SIG-M5 (cell line): Measurements from ENCODE around the gene ANGPTL4.
"Not testable (repeated sequence)": the region's sequence is repeated elsewhere in the genome, so short reads cannot be mapped to it uniquely, and the experiment has no call there.

Experiments used
- DNase-seq: peaks from one replicate; lab custom pipeline; 2025; lab: John Stamatoyannopoulos, UW

The ANGPTL4 gene

DNA sequence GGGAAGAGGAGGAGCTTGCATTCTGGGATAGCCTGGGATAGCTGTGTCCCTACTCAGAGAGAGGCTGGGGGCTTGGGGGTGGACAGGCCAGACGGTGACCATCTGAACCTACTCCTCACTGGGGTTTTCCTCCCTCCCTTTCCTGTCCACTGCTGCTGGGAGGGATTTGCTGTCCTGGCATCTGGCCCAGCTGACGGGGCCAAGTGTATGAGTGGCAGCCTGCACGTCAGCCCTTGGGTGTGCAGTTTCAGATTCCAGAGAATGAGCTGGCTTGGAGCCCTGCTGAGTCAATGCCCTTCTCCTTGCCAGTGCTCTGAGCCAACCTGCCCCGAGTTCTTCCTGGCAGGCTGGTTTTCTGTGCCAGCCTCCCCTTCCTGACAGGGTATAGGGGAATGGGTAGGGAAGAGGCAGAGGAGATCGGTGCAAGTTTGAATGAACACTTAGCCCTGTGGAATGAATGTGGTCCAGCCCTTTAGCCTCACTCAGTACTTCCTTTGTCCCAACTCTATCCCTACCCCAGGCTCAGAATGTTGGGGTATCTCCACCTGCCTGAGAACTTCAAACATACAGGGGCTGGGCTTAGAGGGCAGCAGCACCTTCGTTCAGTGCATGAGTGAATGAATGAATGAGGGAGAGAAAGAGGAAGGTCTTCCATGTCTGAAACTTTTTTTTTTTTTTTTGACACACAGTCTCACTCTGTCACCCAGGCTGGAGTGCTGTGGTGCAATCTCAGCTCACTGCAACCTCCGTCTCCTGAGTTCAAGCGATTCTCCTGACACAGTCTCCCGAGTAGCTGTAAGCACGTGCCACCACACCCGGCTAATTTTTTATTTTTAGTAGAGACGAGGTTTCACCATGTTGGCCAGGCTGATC lies 1.8 kb upstream of the ANGPTL4 start:
- no peak for DNase-seq

DNA sequence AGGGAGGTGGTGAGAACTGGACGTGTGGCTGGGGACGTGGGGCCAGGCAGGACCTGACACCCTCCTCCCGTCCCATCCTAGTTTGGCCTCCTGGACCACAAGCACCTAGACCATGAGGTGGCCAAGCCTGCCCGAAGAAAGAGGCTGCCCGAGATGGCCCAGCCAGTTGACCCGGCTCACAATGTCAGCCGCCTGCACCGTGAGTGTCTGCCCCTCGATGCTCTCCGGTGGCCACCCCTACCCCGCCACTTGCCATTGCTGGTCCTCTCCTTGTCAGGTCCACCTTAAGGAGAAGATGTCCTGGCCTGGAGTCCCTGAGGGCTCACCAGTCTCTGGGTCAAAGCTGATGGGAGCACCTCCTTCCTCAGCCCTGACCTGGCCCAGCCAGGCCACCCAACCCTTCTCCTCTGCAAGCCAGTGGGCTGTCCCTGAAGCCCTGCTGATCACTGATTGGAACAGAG lies 2.2 kb downstream of the ANGPTL4 start:
- DNase-seq: no peak

DNA sequence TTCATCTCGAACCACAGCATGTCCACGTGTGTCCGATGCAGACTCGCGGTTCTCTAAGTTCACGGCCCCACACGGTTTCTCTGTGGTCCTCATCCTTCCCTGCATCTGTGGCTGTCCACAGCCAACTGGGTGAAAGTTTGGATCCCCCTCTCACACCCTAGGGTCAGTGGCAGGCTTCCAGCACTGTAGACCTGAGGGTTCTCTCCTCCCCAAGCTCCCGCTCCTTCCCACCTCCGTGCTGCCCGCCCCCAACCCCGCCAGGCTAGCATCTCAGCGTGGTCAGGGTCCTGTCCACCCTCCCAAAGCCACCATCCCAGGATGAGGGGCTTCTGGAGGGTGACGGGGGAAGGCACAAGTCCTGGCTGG lies 3.0 kb downstream of the ANGPTL4 start:
- no peak for DNase-seq

DNA sequence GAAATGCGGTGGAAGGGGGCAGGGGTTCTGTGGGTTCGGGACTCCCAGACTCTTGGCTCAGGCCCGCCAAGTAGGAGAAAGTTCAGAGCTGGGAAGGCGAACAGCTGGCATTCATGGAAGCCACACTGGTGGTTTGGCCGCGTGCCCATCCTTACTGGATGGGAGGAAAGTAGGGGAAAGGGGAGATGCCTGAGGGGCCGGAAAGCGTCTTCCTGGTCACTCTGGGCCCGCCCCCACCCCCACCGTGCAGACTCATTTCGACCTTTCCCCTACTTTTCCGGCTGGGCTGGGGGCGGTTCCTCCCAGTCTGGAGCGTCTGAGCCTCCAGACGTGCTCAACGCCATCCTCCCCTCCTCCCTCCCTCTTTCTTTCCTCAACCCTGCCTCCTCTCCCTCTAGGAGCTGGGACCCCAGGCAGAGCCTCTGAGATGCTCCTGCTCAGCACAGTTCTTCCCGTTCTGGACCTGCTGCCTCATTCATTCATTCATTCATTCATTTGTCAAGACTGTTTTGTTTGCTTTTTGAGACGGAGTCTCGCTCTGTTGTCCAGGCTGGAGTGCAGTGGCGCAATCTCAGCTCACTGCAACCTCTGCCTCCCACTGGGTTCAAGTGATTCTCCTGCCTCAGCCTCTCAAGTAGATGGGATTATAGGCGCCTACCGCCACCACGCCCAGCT lies 3.5 kb downstream of the ANGPTL4 start:
- no peak for DNase-seq

DNA sequence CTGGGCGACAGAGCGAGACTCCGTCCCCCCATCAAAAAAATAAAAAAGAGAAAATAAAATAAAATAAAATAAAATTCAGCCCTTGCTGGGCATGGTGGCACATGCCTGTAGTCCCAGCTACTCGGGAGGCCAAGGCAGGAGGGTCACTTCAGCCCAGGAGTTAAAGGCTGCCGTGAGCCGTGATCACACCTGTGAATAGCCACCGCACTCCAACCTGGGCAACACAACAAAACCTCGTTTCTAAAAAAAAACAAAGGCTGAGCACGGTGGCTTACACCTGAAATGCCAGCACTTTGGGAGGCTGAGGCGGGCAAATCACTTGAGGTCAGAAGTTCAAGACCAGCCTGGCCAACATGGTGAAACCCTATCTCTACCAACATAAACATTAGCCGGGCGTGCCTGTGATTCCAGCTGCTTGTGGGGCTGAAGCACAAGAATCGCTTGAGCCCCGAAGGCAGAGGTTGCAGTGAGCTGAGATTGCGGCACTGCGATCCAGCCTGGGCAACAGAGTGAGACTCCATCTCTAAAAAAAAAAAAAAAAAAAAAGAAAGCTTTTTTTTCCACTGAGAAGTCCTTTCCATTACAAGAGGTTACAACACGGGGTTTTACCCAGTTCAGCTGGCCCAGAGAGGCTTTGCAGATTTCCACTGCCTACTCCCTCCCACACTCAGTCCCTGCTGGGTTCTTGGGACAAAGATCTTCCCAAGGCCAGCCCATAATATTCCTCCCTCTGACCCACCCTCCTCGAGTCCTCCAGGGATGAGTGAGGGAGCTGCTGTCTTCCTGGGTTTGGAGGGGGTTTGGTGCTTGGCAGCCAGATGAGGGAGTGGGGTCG lies 6.4 kb downstream of the ANGPTL4 start:
- no peak for DNase-seq

DNA sequence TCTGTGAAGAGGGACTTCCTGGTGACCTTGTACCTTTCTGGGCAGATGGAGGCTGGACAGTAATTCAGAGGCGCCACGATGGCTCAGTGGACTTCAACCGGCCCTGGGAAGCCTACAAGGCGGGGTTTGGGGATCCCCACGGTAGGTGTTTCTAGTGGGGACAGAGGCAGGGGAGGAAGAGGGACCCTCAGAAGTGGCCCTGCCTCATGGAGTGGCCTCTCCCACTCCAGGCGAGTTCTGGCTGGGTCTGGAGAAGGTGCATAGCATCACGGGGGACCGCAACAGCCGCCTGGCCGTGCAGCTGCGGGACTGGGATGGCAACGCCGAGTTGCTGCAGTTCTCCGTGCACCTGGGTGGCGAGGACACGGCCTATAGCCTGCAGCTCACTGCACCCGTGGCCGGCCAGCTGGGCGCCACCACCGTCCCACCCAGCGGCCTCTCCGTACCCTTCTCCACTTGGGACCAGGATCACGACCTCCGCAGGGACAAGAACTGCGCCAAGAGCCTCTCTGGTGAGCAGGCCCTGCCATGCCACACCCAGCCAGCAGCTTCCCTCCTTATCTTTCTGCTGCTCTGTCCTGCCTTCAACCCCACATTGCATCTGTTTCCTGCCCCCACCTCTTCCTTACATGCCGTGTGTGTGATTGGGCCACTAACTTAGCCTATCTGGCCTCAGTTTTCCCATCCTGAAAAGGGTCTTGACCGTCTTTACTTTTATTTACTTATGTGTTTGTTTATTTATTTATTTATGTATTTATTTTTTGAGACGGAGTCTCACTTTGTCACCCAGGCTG lies 7.3 kb downstream of the ANGPTL4 start:
- DNase-seq: no peak

DNA sequence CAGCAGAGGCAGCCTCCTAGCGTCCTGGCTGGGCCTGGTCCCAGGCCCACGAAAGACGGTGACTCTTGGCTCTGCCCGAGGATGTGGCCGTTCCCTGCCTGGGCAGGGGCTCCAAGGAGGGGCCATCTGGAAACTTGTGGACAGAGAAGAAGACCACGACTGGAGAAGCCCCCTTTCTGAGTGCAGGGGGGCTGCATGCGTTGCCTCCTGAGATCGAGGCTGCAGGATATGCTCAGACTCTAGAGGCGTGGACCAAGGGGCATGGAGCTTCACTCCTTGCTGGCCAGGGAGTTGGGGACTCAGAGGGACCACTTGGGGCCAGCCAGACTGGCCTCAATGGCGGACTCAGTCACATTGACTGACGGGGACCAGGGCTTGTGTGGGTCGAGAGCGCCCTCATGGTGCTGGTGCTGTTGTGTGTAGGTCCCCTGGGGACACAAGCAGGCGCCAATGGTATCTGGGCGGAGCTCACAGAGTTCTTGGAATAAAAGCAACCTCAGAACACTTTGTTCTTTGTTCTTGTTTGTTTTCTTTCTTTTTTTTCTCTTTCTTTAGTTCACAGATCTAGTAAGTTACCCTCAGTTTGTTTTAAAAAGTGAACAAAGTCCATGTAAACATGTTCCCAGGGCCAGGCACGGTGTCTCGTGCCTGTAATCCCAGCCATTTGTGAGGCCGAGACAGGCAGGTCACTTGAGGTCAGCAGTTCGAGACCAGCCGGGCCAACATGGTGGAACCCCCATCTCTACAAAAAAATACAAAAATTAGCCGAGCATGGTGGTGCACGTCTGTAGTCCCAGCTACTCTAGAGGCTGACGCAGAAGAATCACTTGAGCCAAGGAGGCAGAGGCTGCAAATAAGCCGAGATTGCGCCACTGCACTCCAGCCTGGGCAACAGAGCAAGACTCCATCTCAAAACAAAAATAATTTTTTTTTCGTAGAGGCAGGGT lies 10.2 kb downstream of the ANGPTL4 start:
- DNase-seq: no peak

DNA sequence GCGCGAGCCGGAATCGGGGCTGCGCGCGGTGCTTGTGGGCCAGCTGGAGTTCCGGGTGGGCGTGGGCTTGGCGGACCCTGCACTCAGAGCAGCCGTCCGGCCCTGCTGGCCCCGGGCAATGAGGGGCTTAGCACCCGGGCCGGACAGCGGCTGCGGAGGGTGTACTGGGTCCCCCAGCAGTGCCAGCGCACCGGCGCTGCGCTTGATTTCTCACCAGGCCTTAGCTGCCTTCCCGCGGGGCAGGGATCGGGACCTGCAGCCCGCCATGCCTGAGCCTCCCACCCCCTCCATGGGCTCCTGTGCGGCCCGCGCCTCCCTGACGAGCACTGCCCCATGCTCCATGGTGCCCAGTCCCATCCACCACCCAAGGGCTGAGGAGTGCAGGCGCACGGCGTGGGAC lies 11.8 kb downstream of the ANGPTL4 start:
- not testable (repeated sequence) for DNase-seq

DNA sequence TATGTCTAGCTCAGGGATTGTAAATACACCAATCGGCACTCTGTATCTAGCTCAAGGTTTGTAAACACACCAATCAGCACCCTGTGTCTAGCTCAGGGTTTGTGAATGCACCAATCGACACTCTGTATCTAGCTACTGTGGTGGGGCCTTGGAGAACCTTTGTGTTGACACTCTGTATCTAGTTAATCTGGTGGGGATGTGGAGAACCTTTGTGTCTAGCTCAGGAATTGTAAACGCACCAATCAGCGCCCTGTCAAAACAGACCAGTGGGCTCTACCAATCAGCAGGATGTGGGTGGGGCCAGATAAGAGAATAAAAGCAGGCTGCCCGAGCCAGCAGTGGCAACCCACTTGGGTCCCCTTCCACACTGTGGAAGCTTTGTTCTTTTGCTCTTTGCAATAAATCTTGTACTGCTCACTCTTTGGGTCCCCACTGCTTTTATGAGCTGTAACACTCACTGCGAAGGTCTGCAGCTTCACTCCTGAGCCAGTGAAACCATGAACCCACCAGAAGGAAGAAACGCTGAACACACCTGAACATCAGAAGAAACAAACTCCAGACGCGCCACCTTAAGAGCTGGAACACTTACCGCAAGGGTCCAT lies 12.5 kb downstream of the ANGPTL4 start:
- not testable (repeated sequence) for DNase-seq

DNA sequence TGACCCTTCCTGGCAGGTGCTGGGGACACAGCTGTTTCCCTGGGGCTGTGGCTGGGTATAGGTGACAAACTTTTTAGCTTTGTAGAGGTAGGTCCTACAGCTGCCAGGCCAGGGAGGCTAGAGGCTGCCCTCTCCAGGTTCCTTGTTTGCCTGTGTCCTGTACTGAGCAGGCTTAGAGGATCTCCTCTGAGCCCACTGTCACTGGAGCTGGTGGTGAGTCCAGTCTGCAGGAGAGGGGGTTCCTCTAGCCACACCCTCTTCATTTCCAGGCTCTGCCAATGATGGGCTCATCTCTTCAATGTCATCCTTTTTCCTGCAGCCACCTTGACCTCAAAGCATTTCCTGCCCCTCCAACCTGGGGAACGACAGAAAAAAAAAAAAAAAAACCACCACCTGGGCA lies 13.6 kb downstream of the ANGPTL4 start:
- DNase-seq: no peak

DNA sequence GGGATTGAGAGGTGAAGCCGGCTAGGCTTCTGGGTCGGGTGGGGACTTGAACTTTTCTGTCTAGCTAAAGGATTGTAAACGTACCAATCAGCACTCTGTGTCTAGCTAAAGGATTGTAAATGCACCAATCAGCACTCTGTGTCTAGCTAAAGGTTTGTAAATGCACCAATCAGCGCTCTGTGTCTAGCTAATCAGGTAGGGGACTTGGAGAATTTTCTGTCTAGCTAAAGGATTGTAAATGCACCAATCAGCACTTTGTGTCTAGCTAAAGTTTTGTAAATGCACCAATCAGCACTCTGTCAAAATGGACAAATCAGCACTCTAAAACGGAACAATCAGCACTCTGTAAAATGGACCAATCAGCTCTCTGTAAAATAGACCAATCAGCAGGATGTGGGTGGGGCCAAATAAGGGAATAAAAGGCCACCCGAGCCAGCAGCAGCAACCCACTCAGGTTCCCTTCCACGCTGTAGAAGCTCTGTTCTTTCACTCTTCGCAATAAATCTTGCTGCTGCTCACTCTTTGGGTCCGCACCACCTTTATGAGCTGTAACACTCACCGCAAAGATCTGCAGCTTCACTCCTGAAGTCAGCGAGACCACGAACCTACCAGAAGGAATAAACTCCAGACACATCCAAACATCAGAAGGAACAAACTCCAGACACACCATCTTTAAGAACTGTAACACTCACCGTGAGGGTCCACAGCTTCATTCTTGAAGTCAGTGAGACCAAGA lies 15.4 kb downstream of the ANGPTL4 start:
- not testable (repeated sequence) for DNase-seq

DNA sequence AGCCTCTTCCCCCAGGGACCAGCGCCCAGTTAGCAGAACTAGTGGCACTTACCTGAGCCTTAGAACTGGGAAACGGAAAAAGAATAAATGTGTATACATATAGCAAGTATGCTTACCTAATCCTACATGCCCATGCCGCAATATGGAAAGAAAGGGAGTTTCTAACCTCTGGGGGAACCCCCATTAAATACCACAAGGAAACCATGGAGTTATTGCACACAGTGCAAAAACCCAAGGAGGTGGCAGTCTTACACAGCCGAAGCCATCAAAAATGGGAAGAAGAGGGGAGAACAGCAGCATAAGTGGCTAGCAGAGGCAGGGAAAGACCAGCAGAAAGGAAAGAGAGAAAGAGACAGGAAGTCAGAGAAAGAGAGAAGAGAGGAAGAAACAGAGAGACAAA lies 20.6 kb downstream of the ANGPTL4 start:
- not testable (repeated sequence) for DNase-seq

DNA sequence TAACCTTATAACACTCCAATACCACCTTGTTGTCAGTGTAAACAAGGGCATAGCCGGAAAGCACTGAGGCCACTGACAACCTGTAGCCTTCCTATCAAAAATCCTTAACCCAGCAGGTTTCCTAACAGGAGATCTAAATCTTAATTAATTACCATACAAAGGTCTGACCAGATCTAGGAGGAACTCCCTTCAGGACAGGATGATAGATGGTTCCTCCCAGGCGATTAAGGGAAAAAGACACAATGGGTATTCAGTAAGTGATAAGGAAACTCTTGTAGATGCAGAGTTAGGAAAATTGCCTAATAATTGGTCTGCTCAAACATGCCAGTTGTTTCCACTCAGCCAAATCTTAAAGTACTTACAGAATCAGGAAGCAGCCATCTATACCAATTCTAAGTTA lies 21.1 kb downstream of the ANGPTL4 start:
- not testable (repeated sequence) for DNase-seq

DNA sequence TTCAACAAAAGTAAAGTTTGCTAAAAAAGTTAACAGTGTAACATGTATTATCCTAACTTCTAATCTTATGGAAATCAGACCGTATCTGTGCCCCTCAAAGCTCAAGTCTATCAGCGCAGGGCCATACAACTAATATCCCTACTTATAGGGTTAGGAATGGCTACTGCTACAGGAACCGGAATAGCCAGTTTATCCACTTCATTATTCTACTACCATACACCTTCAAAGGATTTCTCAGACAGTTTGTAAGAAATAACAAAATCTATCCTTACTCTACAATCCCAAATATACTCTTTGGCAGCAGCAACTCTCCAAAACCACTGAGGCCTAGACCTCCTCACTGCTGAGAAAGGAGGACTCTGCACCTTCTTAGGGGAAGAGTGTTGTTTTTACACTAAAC lies 21.6 kb downstream of the ANGPTL4 start:
- not testable (repeated sequence) for DNase-seq

DNA sequence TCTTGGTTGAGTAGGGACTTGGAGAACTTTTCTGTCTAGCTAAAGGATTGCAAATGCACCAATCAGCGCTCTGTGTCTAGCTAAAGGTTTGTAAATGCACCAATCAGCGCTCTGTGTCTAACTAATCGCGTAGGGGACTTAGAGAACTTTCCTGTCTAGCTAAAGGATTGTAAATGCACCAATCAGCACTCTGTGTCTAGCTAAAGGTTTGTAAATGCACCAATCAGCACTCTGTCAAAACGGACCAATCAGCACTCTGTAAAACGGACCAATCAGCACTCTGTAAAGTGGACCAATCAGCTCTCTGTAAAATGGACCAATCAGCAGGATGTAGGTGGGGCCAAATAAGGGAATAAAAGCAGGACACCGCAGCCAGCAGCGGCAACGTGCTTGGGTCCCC lies 22.5 kb downstream of the ANGPTL4 start:
- DNase-seq: not testable (repeated sequence)

DNA sequence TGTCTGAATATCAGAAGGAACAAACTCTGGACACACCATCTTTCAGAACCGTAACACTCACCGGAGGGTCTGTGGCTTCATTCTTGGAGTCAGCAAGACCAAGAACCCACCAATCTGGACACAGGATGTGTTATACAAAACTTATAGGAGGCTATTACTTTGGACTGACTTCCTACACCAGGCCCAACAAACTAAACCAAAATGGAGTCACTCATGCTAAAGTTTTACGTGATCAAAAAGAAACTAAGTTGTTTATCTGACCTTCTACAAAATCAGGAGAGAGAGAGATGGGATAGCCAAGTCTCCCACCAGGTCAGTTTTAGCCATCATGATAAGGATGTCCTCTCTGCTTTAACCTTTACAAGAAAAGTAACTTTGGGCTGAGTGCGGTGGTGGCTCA lies 23.0 kb downstream of the ANGPTL4 start:
- DNase-seq: no peak

DNA sequence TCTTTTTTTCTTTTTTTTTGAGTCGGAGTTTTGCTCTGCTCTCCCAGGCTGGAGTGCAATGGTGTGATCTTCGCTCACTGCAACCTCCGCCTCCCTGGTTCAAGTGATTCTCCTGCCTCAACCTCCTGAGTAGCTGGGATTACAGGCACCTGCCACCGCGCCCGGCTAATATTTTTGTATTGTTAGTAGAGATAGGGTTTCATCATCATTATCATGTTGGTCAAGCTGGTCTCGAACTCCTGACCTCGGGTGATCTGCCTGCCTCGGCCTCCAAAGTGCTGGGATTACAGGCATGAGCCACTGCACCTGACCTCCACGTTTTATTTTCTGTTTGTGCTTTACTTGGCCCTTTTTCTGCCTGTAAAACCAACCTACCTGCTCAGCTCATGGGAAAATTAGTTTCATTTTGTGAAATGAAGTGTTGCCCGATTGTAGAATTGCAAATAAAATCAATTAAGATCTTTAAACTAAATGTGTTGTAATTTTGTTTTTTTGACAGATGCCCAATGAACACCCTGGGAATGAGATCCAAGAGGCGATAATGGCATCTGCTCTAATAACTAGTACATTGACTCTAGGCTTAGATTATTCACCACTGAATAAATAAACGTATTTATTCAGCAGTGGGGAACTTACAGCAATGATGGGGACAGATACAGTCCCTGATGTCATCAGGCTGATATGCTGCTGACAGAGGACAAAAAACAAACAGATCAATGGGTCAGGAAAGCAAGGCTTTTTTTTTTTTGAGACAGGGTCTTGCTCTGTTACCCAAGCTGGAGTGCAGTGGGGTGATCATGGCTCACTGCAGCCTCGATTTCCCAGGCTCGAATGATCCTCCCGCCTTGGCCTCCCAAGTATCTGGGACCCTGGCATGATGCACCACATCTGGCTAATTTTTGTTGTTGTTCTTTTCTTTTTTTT lies 24.0 kb downstream of the ANGPTL4 start:
- no peak for DNase-seq

DNA sequence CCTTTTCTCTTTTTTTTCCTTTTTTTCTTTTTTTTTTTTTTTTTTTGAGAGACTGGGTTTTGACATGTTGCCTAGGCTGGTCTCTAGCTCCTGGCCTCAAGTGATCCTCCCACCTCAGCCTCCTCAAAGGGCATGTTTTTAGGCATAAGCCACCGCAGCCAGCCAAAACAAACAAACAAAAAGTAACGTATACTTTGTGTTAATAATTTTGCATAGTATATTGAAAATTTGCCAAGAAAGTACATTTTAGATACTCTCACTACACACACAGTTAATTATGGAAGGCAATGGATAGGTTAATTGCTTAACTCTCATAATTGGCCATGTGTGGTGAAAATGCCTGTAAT lies 24.6 kb downstream of the ANGPTL4 start:
- DNase-seq: no peak
